IPS-NIHi11 (cell line): ENCODE results near the gene TREML2.
"Not testable (repeated sequence)": the region's sequence is repeated elsewhere in the genome, so short reads cannot be mapped to it uniquely, and the experiment has no call there.

ENCODE experiments used
- DNase-seq: peaks from one replicate; pipeline ENCODE4 v3.0.0; 2012; ENCODE audit warnings: mixed read lengths, low spot score

The TREML2 gene

DNA sequence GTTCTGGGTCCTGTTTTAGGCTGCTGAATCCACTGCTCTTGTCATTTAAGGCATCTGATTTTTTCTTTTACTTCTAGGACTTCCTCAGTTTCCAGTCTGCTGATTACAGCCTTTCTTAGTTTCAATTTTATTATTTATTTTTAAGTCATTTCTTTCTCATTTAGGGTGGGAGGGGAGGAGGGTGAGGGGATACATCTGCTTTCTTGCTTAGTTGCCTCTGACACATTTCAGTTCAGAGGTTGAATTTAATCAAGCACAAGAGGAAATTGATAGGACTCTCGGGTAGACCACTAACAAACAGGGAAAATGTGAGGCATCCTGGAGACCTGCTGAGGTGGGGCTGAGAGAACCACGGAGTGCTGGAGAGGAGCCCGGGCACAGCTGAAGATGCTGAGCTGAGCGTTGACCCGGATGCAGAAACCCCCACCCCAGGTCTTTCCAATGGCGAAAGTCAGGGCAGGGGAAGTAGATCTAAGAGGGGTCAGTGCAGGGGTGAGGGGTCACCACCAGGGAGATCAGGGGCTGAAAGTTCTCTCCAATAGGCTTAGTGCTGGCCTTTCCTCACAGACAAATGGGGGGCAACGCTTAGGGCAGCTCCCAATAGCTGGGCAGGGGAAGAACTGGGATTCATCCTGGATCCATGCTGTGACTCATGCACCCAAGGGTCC lies 7.6 kb upstream of the TREML2 start:
- no peak for DNase-seq

DNA sequence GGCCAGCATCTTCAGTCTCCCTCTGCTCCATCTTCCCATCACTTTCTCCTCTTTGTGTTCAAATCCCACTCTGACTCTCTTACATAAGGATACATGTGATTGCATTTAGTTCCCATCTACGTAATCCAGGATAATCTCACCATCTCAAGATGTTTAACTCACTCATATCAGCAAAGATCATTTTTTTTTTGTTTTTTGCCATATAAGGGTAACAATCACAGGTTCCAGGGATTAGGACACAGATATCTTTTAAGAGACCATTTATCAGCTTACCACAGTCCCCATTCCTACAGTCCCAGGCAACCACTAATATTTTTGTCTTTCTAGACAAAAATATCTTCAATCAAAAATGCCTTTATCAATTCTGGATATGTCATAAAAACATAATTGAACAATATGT lies 3.2 kb upstream of the TREML2 start:
- DNase-seq, result no peak

DNA sequence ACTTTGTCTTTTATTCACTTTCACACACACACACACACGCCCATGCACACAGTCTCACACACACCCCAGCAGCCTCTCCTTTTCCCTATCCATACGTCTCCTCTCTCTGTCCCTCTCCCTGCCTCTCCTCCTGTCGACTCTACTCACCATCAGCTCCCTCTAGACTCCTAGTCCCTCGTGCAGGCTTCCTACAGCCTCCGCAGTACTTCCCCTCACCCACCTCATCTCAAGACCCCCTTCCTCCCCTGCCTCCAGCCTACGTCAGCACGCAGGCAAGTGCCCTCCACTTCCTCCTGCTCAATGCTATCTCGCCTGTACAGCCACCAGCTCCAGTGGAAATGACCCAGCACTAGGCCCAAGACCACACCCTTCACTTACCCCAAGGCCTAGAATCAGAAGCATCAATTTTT lies 820 bp upstream of the TREML2 start:
- no peak for DNase-seq

DNA sequence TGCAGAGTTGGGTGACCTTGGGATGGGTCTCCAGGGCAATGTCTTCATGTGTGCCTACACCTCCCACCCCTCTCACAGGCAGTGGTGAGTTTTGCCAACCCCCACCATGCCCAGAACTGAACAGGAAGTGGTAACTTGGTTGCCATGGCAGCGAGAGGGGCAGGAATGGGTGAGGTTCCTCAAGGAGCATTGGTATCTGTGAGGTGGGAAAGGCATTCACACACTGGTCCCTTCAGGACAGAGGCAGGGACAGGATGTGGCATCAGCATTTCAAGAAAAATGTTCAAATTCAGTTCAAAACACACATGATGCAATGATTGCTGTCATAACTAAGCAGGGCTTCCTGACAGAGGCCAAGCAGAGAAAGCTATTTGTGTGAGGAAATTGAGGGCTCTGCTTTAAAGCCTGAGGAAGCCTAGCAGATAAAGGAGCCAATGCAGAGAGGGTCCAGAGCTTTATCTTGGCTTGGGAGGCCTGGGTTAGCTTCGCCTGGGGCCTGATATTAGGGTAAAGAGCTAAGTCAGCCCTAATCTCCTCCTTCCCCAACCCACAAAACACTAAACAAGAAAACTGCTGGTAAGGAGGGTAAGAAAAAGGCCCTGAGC lies 551 bp downstream of the TREML2 start:
- DNase-seq, result no peak

DNA sequence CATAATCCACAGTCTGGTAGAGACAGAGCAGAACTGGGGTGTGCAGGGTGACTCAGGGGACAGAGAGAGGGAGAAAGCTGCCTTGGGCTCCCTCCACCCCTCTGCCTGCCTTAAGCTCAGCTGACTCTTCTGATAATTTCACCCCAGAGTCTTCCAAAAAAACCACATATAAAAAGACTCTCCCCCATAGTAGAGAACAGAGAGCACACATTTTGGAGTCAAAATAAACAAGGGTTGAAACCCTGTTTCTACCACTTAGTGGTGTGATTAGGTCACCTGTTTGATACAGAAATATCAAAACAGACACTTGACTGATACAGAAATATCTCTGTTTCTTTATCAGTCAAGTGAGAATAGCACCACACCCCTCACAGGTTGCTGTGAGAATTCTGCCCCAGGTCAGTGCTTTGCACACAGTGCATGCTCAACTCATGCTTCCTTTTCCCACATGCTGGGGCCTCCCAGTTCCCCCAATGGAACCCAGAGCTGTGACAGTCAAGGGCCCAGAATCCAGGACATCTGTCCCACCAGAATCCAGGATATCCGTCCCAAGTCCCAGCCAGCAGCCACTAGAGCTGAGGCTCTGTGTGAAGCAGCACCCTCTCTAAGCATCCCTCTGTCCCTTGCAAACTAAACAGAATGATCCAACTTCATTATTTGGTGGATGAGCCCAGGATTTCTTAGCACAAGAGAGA lies 1.2 kb downstream of the TREML2 start:
- no peak for DNase-seq

DNA sequence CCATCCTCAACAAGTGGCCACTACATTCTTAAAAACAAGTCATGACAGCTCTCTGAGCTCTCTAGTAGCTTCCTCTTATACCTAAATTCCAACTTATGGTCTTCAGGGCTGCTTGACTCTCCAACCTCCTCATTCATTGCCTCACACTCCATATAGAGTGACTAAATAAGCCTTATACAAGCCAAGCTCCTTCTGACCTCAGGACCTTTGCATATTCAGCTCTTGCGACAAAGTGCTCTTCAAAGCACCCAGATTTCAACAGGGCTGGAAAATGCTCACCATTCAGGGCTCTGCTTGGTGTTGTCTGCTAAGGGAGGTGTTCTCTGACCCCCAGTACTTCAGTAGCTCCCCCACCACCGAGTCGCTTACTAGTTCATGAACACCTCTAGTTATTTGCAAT lies 3.7 kb downstream of the TREML2 start:
- DNase-seq, result no peak

DNA sequence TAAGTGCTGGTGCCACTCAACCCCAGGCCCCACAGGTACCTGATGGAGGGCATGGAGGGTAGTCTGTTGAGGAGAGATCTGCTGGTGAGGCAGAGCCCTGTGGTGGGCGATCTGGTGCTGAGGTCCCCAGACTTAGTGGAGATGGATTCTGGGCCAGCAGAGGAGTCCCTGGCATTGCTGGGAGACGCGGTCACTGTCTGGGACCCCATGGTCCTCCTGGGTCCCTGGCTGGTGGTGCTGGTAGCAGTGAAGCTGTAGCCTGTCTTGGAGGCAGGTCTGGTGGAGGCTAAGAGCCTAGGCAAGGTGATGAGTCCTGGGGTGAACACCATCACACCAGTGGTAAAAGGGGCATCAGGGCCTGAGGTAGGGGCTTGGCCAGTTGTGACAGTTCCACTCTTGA lies 6.6 kb downstream of the TREML2 start:
- no peak for DNase-seq

DNA sequence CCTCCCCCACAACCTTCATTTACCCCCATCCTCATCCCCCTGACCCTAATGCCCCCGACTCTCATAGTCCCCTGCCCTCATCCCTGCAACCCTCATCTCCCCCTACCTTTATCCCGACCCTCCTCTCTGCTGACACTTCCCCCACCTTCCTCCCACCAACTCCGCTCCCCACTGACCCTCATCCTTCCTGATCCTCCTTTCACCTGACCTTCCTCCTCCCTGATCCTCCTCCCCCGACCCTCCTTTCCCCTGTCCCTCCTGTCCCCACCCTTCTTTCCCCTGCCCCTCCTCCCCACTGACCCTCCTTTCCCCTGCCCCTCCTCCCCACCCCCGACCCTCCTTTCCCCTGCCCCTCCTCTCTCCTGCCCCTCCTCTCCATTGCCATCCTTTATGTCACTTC lies 7.1 kb downstream of the TREML2 start:
- no peak for DNase-seq

DNA sequence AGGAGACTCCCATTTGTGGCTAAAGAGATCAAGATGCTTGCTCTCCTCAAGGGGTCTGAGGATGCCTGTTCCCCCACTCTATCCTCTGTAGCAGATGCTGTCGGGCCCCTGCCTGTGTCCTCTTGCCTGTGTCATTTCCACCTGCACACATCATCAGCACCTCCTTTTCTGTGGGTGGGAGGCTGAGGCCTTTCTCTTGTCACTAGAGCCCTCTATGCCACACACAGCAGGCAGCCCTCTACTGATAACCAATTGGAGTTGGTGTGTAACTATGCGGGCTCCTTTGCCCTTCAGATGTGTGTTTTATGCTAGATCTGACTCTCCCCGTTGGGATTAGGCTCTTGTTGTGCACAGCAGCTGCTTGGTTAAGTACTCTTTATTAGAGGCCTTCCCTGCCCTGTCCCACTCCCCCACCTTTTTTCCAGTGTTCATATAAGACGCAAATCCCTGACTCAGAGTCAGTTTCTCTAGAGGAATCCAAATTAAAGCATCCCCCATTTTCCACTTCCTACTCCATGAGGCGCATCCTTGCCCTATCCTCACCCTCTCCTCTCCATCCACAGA lies 7.7 kb downstream of the TREML2 start:
- no peak for DNase-seq

DNA sequence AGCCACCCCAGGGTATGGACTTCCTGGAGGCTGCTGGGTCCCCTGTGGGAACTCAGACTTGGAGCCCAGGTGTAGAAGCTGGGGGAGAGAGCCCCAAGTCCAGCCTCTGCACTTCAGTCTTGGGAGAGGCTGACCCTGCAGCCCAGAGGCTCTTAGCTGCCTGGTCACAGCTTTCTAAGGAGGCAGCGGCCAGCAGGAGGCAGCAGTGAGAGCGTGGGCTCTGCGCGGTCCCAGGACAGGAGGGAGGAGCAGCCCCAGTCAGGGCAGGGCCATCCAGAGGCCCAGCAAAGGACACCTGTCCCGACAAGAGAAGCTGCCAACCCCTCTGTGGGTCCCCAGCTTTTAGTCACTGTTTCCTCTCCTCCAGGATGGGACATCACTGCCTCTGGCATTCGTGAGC lies 9.4 kb downstream of the TREML2 start:
- DNase-seq, result peak; percentile 85

DNA sequence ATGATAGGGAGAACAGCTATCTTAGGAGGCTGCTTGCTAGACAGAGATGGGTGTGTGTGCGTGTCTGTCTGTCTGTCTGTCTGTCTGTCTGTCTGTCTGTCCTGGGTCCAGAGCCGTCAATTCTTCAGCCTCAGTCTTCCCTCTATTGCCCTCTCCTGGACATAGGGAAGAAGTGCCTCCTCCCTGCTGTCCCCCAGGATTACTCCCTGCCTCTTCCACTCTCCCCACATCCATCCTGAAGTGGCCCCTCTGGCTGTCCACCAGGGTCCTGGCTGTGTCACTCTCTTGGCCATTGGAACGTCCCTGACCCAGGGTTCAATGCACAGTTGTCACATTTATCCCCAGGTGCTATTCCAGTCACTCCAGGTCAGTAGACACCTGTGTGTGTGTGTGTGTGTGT lies 10.2 kb downstream of the TREML2 start:
- no peak for DNase-seq

DNA sequence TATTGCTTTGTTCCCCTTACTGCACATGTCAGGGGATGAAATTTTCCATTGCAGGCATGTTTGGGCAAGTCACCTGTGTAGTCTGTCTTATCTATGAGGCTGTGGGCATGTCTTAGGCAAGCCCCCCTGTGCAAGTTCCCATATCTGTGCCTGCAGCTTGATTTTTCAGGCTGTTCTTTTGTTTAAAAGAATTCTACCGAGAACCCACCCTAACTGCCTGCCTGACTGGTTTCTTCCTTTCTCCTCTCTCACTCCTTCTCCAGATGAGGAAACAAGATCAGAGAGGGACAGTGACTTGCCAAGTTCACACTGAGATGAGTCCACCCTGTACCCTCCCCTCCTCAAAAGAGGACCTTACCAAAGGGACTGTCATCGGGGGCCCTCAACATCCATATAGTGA lies 11.0 kb downstream of the TREML2 start:
- no peak for DNase-seq

DNA sequence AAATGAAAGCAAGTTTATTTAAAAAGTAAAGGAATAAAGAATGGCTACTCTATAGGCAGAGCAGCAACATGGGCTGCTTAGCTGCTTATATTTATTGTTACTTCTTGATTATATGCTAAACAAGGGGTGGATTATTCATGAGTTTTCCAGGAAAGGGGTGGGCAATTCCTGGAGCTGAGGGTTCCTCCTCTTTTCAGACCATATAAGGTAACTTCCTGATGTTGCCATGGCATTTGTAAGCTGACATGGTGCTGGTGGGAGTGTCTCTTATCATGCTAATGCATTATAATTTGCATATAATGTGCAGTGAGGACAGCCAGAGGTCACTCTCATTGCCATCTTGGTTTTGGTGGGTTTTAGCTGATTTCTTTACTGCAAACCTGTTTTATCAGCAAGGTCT lies 11.9 kb downstream of the TREML2 start:
- not testable (repeated sequence) for DNase-seq

DNA sequence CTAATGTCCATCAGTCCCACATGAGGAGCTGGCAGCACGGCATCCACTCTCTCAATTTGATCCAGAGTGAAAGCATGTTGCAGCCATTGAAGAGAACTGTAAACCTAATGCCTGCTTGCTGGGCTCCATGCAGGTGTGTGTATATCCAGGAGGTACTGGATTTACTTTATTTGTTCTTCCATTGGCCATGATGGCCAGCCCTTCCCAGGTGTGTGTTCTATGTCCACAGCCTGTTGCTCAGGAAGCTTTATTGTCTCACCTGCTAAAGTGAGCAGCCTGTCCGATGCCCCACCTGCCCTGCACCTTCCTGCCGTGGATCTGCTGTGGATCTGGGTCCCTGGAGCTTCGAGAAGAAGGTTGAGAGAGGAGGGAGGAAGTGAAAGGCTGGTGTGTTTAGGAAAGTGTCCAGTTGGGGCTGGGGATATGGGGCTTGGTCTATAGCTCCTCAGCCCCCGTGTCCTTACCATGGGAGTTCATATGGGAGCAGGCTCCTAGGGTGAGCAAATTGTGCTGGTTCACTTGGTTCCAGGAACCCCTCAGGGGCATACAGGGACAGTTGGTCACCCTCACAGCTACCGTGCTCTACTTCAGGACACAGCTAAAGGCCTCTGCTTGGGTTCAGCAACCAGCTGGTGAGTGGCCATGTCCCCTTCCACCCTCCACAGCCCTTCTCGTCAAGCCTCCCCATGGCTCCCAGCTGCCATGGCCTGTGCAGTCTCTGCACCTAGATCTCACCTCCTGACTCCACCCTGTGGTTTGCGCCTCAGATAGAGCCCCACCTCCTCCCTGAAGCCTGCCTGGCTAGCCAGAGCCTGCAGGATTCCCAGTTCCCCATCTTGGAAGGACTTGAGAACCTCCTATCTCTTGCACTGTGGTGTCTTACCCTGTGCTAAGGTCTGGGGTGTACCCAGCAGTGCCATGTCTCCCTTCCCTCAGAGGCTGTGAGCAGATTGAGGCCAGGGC lies 12.7 kb downstream of the TREML2 start:
- no peak for DNase-seq

DNA sequence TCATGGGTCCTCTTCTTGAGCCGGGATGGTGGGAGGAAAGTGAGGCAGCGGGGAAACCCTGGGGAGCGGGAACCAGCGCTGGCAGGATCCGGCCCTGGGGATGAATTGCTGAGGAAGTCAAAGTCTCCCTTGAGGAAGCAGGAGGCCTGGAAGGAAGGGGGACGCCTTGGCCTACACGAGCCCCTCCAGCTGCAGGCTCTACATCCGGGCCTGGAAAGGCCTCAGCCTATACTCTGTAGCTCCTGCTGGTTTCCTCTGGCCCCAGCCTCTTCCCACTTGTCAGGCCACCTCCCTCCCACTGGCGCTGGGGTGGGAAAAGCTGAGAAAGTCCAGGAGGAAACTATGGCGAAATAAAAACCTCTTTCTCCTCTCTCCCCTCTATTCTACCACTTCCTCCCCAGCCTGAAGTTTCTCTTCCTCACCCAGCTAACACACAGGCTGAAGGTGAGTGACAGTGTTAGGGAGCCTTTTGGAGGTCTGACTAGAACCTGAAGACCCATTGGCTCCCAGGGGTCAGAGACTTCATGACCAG lies 14.9 kb downstream of the TREML2 start:
- no peak for DNase-seq

DNA sequence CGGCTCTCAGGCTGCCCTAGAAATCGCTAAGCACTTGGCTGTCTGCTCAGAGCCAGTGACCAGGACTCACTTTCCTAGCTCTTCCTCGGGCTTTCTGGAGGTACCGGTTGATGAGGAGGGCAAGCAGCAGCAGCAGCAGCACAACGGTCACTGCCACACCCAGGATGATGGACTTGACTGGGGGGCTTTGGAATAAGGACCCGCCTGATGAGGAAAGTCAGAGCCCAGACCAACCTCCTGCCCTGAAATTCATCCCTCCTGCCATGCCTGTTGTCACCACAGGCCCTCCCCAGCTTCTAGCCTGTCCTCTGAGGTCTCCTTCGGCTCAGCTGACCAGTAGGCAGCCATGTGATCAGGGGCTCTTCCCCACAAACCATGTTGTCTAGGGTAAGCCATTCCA lies 16.2 kb downstream of the TREML2 start:
- no peak for DNase-seq

DNA sequence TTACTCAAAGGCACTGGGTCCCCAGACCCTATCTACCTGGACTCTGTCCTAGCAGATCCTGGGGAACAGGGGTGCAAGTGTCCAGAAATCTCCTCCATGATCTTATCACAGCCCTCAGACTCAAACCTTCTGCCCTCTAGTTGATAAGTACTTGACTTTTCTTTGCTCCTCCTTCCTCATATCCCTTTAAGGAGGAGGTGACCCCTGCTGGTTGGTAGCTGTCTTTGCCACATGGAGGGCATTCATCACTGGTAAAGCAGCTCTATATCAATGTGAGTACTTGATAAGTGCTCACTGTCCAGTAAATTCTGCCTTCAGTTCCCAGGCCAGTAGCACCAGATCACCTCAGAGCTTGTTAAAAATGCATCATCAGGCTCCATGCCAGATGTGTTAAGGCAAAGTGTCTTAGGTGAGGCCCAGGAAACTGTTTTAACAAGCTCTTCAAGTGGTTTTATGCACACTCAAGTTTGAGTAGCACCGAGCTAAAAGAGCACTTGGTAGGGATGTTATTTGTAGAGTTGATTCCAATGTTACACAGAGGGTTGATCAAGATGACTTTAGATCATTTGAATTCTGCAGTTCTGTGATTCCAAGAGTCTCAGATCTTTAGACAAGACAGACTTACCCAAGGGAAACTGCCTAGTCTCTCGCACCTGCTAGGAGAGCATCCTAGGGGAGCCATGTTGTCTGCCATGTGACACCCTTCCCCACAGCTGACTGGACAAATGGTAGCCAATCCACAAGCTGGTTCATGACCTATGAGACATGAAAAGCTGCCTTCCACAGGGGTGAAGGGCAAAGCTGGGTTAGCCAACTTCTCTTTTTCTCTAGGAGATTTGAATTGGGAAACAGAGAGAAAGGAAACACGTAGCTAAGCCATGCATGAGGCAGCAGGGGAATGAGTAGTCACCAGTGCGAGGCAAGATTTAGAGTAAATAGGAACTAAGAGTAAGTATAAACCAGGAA lies 18.6 kb downstream of the TREML2 start:
- peak; percentile 61 for DNase-seq

DNA sequence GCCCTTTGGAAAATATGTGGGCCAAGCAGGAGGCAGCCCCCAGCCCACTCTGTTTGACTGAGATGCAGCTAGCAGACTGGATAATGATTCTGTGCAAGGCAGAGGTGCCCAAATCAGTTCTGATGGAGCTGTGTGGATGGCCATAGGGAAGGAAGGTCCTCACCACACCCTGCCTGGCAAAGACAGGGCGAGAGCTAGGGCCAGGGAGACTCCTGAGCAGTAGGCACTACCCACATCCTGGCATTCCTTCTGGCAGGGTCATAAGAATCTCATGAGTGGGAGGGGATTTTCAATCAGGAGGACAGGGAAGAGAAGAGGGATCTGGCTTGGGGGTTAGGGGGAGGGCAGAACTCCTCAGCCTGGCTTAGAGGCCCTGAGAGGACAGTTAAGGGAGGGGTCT lies 19.4 kb downstream of the TREML2 start:
- DNase-seq, result no peak

DNA sequence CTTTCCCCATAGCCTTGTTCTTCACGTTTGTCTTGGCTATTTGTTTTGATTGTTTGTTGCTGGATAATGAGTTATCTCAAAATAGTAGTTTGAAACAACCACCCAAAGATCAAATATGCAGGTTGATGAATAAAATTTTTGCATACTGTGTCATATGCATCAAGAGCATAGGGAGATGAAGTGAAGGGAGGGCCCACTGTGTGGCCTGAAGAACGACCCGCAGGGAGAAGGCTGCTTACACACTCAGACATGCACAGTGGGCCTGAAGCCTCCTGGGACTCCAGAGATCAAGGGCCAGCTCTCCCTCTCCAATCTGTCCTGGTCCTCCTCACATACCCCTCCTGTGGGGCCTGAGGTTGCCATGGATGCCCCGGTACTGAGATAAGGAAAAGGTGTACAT lies 21.8 kb downstream of the TREML2 start:
- no peak for DNase-seq

DNA sequence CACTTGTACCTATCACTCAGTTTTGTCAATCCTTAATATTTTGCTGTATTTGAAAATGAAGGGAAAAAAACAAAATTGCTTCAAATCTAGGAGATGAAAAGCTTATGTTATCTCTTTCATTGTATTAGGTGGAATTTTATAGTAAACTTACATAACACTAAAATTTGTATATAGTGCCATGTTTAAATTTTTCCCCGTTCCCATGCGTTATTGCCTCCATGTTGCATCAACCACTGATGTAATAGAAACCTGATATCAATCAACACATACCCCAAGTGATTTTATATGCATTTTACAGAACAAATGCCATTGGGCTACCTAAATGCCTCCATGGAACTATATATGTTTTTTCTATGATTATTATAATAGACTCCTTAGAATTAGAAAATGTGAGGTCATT lies 23.3 kb downstream of the TREML2 start:
- no peak for DNase-seq

DNA sequence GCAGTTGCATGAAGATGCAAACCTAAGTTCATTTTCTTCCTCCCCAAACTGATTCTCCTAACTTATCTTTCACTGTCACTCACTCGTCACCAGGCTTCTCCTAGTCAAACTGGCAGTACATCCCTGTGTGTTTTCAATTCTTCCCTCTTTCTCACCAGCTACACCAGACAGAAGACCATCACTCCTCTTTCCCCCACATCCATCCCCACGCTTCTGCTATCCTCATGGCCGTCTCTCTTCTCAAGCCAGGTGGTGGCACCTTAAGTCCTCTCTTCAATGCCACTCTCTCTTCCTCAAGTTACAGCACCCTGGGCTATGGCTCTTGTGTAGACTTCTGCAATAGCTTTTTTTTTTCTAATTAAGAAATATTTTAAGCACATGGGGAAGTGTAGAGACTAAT lies 23.7 kb downstream of the TREML2 start:
- no peak for DNase-seq
